ENCODE measurements around the gene LIF. TPM values are rescaled to one million over a fixed set of nuclear protein-coding genes. Genes with fewer than 3 reads are reported as not detected.

The LIF gene
- total RNA-seq, 1 experiment from 2014 or later: not detected

- Histone ChIP-seq H3K9me3 (ENCODE audit: low read length) (no peaks in the 10 kb centered on the region), H3K4me1 (ENCODE audit: low read length) (peaks cover 26% of the 10 kb centered on the region), H3K27me3 (ENCODE audit: low read length) (no peaks in the 10 kb centered on the region), H2AFZ (ENCODE audit: low read length) (no peak overlapping the region), H3K4me3 (ENCODE audit: low read length) (no peak overlapping the region), H3K36me3 (ENCODE audit: insufficient read depth, low read length) (no peaks in the 10 kb centered on the region), H3K79me2 (ENCODE audit: low read length) (no peaks in the 10 kb centered on the region), H4K20me1 (ENCODE audit: insufficient read depth, low read depth, low read length) (peaks cover 14% of the 10 kb centered on the region; the same call in 1 of the 2 replicates), H3K27ac (ENCODE audit: low read length) (no peak overlapping the region), H3K9me2 (replicated peaks; ENCODE audit: insufficient read depth, low read length) (no peaks in the 10 kb centered on the region), H3K9ac (ENCODE audit: low read length) (no peak overlapping the region), H3K4me2 (ENCODE audit: low read depth, low read length, poor library complexity, severe bottlenecking) (no peak overlapping the region)
- DNase-seq: no peak
These were observed 17.3 kb upstream of the LIF start for GRCh38 chr22:30263883-30264282.

GRCh38 chr22:30262917-30263741, 16.6 kb upstream of the LIF start:
- H3K79me2 ChIP-seq (ENCODE audit: low read length): no peaks in the 10 kb centered on the region
- H3K9me2 ChIP-seq (replicated peaks; ENCODE audit: insufficient read depth, low read length): no peaks in the 10 kb centered on the region
- no peaks in the 10 kb centered on the region for H3K9me3 ChIP-seq (ENCODE audit: low read length)
- peak overlapping the region; percentile 53 for H2AFZ ChIP-seq (ENCODE audit: low read length)
- no peaks in the 10 kb centered on the region for H3K36me3 ChIP-seq (ENCODE audit: insufficient read depth, low read length)
- H3K9ac ChIP-seq (ENCODE audit: low read length): peak overlapping the region; percentile 34
- peak overlapping the region; percentile 52 for H3K4me2 ChIP-seq (ENCODE audit: low read depth, low read length, poor library complexity, severe bottlenecking)
- no peak overlapping the region for H3K4me3 ChIP-seq (ENCODE audit: low read length)
- H4K20me1 ChIP-seq (ENCODE audit: insufficient read depth, low read depth, low read length): peaks cover 12% of the 10 kb centered on the region; the same call in 1 of the 2 replicates
- no peak overlapping the region for H3K27ac ChIP-seq (ENCODE audit: low read length)
- no peaks in the 10 kb centered on the region for H3K27me3 ChIP-seq (ENCODE audit: low read length)
- DNase-seq: peak; percentile 92
- peaks cover 26% of the 10 kb centered on the region for H3K4me1 ChIP-seq (ENCODE audit: low read length)

GRCh38 chr22:30262112-30262511, 15.6 kb upstream of the LIF start:
- Histone ChIP-seq H3K36me3 (ENCODE audit: insufficient read depth, low read length) (no peaks in the 10 kb centered on the region), H3K4me3 (ENCODE audit: low read length) (no peak overlapping the region), H3K9me3 (ENCODE audit: low read length) (no peaks in the 10 kb centered on the region), H3K79me2 (ENCODE audit: low read length) (no peaks in the 10 kb centered on the region), H3K9ac (ENCODE audit: low read length) (no peak overlapping the region), H3K27ac (ENCODE audit: low read length) (no peak overlapping the region), H3K4me1 (ENCODE audit: low read length) (peaks cover 23% of the 10 kb centered on the region), H3K4me2 (ENCODE audit: low read depth, low read length, poor library complexity, severe bottlenecking) (no peak overlapping the region), H4K20me1 (ENCODE audit: insufficient read depth, low read depth, low read length) (peaks cover 2% of the 10 kb centered on the region; the same call in 1 of the 2 replicates), H3K27me3 (ENCODE audit: low read length) (no peaks in the 10 kb centered on the region), H2AFZ (ENCODE audit: low read length) (no peak overlapping the region), H3K9me2 (replicated peaks; ENCODE audit: insufficient read depth, low read length) (no peaks in the 10 kb centered on the region)
- no peak for DNase-seq

DNA sequence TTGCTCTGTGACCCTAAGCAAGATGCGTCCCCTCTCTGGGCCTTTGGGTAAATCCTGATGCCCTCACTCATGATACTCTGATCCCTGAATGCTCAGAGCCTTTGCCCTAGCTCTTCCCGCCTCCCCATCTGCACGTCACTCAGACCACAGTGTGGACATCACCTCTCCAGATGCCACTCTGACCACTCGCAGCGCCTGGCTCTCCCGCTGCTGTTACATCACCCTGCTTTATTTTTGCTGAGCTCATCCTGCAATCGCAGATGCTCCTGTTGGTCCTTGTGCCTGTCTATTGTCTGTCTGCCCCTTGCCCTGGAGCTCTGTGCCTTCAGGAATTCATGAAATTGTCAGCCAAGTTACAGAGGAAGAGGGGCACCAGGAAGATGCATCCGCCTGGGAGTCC, 14.6 kb upstream of the LIF start:
- Histone ChIP-seq H3K36me3 (ENCODE audit: insufficient read depth, low read length) (no peaks in the 10 kb centered on the region), H3K79me2 (ENCODE audit: low read length) (no peaks in the 10 kb centered on the region), H4K20me1 (ENCODE audit: insufficient read depth, low read depth, low read length) (no peaks in the 10 kb centered on the region), H3K9me2 (replicated peaks; ENCODE audit: insufficient read depth, low read length) (no peaks in the 10 kb centered on the region), H3K9ac (ENCODE audit: low read length) (no peak overlapping the region), H2AFZ (ENCODE audit: low read length) (no peak overlapping the region), H3K4me1 (ENCODE audit: low read length) (peaks cover 19% of the 10 kb centered on the region), H3K27ac (ENCODE audit: low read length) (no peak overlapping the region), H3K4me2 (ENCODE audit: low read depth, low read length, poor library complexity, severe bottlenecking) (no peak overlapping the region), H3K27me3 (ENCODE audit: low read length) (no peaks in the 10 kb centered on the region), H3K9me3 (ENCODE audit: low read length) (no peaks in the 10 kb centered on the region), H3K4me3 (ENCODE audit: low read length) (no peak overlapping the region)
- DNase-seq: no peak

DNA sequence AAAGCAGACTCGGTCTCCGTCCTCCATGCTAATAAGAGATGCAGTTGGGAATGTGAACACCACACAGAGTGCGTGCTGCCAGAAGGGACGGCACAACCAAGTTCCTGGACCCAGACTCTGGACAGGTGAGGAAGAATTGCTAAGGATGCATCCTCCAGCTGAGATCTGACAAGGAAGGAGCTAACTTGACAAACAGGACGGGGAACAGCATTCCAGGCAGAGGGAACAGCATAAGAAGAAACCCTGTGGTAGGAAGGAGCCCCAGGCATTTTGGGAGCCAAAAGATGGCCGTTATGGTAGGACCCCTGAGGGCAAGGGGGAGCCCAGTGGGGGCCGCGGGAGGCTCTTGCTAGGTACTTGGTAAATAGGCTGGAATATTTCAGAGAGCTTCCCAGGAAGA, 14.1 kb upstream of the LIF start:
- Histone ChIP-seq H3K9me3 (ENCODE audit: low read length) (no peaks in the 10 kb centered on the region), H3K4me3 (ENCODE audit: low read length) (no peak overlapping the region), H3K4me2 (ENCODE audit: low read depth, low read length, poor library complexity, severe bottlenecking) (no peak overlapping the region), H2AFZ (ENCODE audit: low read length) (no peak overlapping the region), H3K9me2 (replicated peaks; ENCODE audit: insufficient read depth, low read length) (no peaks in the 10 kb centered on the region), H3K4me1 (ENCODE audit: low read length) (peaks cover 14% of the 10 kb centered on the region), H3K27ac (ENCODE audit: low read length) (no peak overlapping the region), H3K79me2 (ENCODE audit: low read length) (no peaks in the 10 kb centered on the region), H3K36me3 (ENCODE audit: insufficient read depth, low read length) (no peaks in the 10 kb centered on the region), H3K9ac (ENCODE audit: low read length) (no peak overlapping the region), H4K20me1 (ENCODE audit: insufficient read depth, low read depth, low read length) (no peaks in the 10 kb centered on the region), H3K27me3 (ENCODE audit: low read length) (no peaks in the 10 kb centered on the region)
- DNase-seq: no peak

DNA sequence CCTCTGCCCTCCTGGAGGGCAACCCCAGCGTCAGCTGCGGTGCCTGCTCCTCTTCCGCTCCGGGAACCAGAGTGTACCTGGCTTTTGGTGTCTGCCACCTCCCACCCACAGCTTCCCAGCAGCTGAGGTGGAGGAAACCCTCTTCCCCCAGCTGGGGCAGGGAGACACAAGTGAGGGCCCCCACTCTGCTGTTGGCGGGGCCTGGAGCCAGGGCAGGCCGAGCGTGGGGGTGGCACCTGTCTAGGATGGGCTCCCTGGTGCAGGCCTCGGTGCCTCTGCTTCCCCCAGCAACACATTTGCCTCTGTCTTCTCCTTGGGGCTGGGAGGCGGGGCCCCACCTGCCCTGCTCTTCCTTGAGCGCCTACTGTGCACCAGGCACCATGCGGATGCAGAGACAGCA, 13.7 kb upstream of the LIF start:
- H2AFZ ChIP-seq (ENCODE audit: low read length): no peak overlapping the region
- no peaks in the 10 kb centered on the region for H3K79me2 ChIP-seq (ENCODE audit: low read length)
- no peaks in the 10 kb centered on the region for H4K20me1 ChIP-seq (ENCODE audit: insufficient read depth, low read depth, low read length)
- no peaks in the 10 kb centered on the region for H3K36me3 ChIP-seq (ENCODE audit: insufficient read depth, low read length)
- H3K9me3 ChIP-seq (ENCODE audit: low read length): no peaks in the 10 kb centered on the region
- H3K27me3 ChIP-seq (ENCODE audit: low read length): no peaks in the 10 kb centered on the region
- DNase-seq: no peak
- H3K4me2 ChIP-seq (ENCODE audit: low read depth, low read length, poor library complexity, severe bottlenecking): no peak overlapping the region
- H3K4me3 ChIP-seq (ENCODE audit: low read length): no peak overlapping the region
- H3K4me1 ChIP-seq (ENCODE audit: low read length): peaks cover 11% of the 10 kb centered on the region
- no peak overlapping the region for H3K27ac ChIP-seq (ENCODE audit: low read length)
- no peaks in the 10 kb centered on the region for H3K9me2 ChIP-seq (replicated peaks; ENCODE audit: insufficient read depth, low read length)
- no peak overlapping the region for H3K9ac ChIP-seq (ENCODE audit: low read length)

DNA sequence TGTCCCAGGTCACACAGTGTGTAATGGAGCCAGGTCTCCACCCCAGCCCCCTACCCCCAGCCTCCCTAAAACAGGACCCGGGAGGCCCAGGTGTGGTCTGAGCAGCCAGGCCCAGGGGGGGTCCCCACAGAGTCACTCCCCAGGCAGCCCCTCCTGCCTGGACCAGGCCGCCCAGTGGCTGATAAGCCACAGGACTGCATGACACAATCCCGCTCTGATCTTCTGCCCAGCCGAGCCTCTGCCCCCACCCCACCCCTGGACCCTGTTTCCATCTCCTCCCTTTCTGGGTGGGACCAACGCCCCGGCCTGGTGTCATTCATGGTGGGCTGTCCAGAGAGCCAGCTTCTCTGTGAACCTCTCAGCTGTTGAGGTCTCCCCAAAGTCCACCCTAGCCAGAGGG, 7.8 kb upstream of the LIF start:
- Histone ChIP-seq H3K27me3 (ENCODE audit: low read length) (no peaks in the 10 kb centered on the region), H3K36me3 (ENCODE audit: insufficient read depth, low read length) (no peaks in the 10 kb centered on the region), H3K27ac (ENCODE audit: low read length) (no peak overlapping the region), H3K4me2 (ENCODE audit: low read depth, low read length, poor library complexity, severe bottlenecking) (no peak overlapping the region), H4K20me1 (ENCODE audit: insufficient read depth, low read depth, low read length) (no peaks in the 10 kb centered on the region), H3K9me3 (ENCODE audit: low read length) (no peaks in the 10 kb centered on the region), H3K79me2 (ENCODE audit: low read length) (no peaks in the 10 kb centered on the region), H3K9me2 (replicated peaks; ENCODE audit: insufficient read depth, low read length) (no peaks in the 10 kb centered on the region), H3K4me3 (ENCODE audit: low read length) (no peak overlapping the region), H2AFZ (ENCODE audit: low read length) (no peak overlapping the region), H3K4me1 (ENCODE audit: low read length) (peaks cover 6% of the 10 kb centered on the region), H3K9ac (ENCODE audit: low read length) (no peak overlapping the region)
- no peak for DNase-seq

DNA sequence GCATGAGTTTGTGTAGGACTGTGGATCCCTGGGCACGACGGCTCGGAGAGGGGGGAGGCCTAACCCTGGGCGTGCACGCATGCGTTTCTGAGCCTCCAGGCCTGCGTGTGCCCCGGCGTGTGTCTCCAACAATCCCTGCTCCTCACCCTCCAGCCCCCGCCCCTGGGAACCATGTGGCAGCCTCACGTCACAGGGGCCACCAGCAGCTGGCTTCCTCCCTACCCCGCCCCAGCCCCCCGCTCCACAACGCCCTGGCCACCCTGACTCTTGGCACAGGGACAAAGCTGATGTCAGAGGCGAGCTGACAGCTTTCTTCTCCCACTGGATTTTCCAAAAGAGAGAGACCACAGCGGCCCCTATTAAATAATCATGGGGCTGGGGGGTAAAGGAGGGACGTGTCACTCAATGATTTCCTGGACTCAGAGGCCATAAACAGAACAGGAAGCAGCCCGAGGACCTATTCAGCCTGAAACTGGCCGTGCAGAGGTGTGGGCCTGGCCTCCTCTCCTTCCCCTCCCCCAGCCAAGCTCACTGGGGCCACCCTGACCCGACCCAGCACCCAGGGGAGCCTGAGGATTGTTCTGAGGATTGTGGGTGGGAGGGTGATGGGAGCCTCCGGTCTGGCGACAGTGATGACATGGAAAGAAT, 6.8 kb upstream of the LIF start:
- Histone ChIP-seq H3K4me1 (ENCODE audit: low read length) (peaks cover 6% of the 10 kb centered on the region), H3K9me2 (replicated peaks; ENCODE audit: insufficient read depth, low read length) (no peaks in the 10 kb centered on the region), H3K79me2 (ENCODE audit: low read length) (no peaks in the 10 kb centered on the region), H4K20me1 (ENCODE audit: insufficient read depth, low read depth, low read length) (no peaks in the 10 kb centered on the region), H3K27me3 (ENCODE audit: low read length) (no peaks in the 10 kb centered on the region), H3K4me3 (ENCODE audit: low read length) (no peak overlapping the region), H3K4me2 (ENCODE audit: low read depth, low read length, poor library complexity, severe bottlenecking) (no peak overlapping the region), H3K9ac (ENCODE audit: low read length) (no peak overlapping the region), H3K9me3 (ENCODE audit: low read length) (no peaks in the 10 kb centered on the region), H3K36me3 (ENCODE audit: insufficient read depth, low read length) (no peaks in the 10 kb centered on the region), H2AFZ (ENCODE audit: low read length) (no peak overlapping the region), H3K27ac (ENCODE audit: low read length) (no peak overlapping the region)
- DNase-seq: no peak

Measured in Karpas-422 (cell line).